Limb (tissue), 2 donors: ENCODE measurements around the gene OBSCN.

Experiments used
- DNase-seq, 2 donors: peaks; one replicate each; pipeline ENCODE4 v3.0.0-alpha.2; 2016; ENCODE audit errors: extremely low spot score in 2 of 2

OBSCN gene

DNA sequence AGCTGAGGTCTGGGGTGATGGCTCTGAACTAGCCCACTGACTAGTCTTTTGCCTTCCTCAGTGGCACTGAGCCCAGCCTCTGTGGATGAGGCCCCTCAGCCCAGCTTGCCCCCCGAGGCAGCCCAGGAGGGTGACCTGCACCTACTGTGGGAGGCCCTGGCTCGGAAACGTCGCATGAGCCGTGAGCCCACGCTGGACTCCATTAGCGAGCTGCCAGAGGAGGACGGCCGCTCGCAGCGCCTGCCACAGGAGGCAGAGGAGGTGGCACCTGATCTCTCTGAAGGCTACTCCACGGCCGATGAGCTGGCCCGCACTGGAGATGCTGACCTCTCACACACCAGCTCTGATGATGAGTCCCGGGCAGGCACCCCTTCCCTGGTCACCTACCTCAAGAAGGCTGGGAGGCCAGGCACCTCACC, 111.0 kb downstream of the OBSCN start:
- DNase-seq = peak in 1 of 2 donors; percentile 15

DNA sequence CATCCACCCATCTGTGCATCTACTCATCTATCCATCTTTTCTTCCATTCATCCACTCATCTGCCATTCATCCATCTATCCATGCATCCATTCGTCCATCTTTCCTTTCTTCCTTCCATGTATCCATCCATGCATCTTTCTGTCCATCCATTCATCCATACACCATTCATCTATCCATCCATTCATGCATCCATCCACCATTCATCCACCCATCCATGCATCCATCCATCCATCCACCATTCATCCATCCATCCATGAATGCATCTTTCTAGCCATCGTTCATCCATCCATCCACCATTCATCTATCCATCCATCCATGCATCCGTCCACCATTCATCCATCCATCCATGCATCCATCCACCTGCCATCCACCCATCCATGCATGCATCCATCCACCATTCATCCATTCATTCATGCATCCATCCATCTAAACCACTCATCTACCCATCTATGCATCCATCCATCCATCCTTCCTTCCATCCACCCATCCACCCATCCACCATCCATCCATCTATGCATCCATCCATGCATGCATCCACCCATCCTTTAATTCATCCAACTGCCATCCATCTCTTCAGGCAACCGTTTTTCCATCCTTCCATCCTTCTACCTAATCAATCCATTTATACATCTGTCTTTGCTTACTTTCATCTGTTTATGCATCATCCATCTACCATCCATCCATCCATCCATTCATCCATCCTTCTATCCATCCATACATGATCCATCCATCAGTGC, 111.7 kb downstream of the OBSCN start:
- DNase-seq = no peak

DNA sequence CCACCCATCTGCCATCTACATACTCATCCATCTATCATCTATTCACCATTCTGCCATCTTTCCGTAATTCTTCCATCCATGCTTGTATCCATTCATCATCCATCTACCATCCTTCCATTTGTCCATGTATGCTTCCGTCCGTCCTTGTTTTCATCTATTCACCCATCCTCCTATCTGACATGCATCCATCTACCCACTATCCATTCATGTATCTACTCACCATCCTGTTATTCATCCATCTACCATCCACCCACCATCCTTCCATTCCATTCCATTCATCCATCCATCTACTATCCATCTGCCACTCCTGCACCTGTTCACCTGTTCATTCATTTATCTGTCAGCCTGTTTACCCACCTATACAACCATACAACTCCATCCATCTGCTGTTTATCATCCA, 112.5 kb downstream of the OBSCN start:
- no peak for DNase-seq

DNA sequence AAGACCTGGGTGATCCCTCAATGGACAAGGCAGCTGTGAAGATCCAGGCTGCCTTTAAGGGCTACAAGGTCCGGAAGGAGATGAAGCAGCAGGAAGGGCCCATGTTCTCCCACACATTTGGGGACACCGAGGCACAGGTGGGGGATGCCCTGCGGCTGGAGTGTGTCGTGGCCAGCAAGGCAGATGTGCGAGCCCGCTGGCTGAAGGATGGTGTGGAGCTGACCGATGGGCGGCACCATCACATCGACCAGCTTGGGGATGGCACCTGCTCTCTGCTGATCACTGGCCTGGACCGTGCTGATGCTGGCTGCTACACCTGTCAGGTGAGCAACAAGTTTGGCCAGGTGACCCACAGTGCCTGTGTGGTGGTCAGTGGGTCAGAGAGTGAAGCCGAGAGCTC, 113.6 kb downstream of the OBSCN start:
- DNase-seq = no peak

DNA sequence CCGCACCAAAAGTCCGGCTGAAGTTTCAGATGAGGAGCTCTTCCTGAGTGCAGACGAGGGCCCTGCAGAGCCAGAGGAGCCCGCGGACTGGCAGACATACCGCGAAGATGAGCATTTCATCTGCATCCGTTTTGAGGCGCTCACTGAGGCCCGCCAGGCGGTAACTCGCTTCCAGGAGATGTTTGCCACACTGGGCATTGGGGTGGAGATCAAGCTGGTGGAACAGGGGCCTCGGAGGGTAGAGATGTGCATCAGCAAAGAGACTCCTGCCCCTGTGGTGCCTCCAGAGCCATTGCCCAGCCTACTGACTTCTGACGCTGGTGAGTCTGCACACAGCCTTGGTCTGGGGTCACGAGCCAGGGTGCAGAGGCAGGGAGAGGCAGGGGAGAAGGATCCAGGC, 114.1 kb downstream of the OBSCN start:
- no peak for DNase-seq

DNA sequence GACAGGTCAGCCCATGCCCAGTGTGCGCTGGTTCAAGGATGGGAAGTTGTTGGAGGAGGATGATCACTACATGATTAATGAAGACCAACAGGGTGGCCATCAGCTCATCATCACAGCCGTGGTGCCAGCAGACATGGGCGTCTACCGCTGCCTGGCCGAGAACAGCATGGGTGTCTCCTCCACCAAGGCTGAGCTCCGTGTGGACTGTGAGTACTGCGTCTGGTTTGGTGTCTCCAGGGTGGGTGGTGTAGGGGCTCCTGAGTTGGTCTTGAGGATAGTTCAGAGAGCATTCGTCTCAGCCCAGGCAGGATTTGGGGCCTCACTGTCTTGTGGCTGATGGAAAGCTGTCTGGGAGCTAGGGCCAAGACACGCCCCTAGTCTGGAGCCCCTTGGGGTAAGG, 115.6 kb downstream of the OBSCN start:
- no peak for DNase-seq

DNA sequence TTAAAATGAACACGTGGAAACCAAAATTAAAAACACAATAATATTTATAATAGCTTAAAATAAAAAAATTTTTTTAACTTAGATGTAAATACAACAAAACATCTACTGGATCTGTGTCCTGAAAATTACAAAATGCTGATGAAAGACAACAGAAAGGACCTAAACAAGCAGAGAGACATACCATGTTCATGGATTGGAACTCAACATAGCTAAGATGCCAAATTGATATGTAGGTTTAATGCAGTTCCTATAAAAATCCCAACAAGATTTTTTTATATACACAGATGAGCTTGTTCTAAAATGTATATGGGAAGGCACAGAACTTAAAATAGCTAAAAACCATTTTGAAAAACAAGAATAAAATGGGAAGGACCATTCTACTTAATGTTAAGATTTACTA, 117.4 kb downstream of the OBSCN start:
- DNase-seq = no peak

DNA sequence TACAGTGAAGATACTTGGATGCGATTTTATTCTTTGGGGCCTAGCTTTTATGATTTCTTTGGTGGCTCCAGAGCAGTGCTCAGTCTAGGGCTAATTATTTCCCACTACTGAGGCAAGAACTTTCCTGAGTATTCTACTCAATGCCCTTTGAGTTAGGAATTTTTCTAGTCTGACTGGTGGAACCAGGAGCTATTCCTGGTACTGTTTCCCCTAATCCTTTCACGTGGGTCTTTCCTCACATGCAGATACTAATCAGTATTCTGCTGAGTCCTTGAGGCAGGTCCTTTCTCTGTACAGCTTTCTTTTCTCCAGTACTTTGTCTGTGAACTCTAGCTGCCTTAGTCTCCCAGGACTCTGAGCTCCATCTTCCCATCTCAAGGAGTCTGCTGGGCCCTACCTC, 122.0 kb downstream of the OBSCN start:
- DNase-seq = no peak

DNA sequence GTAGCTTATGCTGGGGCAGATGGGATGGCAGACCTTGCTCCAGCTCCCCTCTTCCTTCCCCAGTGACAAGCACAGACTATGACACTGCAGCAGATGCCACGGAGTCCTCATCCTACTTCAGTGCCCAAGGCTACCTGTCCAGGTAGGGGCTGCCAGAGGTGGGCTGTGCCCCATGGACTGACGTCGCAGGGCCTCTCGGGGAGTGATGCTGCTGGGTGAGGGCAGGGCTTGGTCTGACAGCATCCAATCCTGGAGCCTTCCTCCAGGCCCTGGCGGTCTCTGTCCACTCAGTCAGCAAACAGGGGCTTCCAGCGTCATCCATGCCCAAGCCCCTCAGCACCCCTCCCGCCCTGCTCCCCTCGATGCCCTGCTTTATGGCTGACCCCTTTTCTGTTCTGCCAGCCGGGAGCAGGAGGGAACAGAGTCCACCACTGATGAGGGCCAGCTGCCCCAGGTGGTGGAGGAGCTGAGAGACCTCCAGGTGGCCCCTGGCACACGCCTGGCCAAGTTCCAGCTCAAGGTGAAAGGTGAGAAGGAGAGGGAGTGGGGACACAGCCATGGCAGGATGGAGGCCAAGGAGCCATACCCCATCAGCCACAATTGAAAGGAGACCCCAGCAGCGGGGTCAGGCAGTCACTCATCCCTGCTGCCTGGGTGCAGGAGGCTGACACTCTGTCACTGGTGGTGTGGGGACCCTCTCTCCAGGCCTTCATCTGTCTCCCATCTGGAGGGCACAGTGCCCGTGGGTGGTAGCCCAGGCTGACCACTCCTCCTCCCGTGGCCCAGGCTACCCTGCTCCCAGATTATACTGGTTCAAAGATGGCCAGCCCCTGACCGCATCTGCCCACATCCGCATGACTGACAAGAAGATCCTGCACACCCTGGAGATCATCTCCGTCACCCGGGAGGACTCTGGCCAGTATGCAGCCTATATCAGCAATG, 125.2 kb downstream of the OBSCN start:
- DNase-seq = peak in 1 of 2 donors; percentile 21

DNA sequence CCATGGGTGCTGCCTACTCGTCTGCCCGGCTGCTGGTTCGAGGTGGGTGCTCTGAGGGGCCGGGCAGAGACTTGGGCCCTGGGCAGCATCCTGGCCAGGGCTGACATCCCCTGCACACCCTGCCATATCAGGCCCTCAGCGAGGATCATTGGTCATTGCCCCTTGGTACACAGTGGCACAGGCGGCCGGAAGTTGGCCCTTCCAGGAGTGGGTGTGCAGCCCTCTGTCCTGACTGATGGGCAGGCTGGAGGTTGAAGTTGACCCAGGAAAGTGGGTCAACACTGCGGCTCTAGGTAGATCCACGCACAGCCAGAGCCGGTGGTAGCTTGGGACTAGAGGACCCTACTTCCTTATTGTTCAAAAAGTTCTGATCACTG, 125.9 kb downstream of the OBSCN start:
- DNase-seq = peak in 1 of 2 donors; percentile 8

DNA sequence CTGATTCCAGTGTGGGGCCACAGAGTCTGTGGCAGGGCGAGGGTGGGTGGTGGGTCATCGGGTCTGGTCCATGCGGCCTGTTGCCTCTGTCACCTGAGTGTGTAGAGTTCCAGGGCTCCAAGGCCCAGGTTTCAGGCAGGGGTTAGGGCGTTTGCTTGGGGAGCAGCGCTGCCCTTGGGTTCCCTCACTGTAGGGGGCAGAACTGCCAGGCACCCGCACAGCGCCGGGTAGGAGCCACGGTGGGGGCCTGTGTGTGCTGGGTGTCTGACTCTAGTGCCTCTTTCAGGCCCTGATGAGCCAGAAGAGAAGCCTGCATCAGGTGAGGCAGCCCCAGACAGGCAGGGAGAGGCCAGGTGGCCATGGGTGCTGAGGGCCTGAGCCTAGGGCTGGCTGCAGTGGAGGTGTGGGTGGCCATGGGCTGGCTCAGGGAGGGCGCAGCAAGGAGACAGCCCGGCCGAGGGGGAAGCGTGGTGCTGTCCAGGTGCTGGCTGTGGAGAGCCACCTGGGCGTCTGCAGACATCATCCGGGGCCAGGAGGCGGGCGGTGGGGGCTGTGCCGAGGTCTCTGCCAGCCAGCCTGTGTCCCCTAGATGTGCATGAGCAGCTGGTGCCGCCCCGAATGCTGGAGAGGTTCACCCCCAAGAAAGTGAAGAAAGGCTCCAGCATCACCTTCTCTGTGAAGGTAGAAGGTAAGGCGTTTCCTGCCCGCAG, 126.5 kb downstream of the OBSCN start:
- peak in 1 of 2 donors; percentile 23 for DNase-seq

DNA sequence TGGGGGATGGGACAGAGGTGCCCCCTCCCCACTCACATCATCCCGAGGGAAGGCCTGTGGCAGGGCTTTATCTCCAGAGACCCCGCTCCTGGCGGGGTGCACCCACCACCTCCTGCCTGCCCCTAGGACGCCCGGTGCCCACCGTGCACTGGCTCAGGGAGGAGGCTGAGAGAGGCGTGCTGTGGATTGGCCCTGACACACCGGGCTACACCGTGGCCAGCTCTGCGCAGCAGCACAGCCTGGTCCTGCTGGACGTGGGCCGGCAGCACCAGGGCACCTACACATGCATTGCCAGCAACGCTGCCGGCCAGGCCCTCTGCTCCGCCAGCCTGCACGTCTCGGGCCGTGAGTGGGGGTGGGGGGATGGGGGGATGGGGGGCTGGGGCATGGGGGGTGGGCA, 127.1 kb downstream of the OBSCN start:
- DNase-seq = peak in 1 of 2 donors; percentile 18

DNA sequence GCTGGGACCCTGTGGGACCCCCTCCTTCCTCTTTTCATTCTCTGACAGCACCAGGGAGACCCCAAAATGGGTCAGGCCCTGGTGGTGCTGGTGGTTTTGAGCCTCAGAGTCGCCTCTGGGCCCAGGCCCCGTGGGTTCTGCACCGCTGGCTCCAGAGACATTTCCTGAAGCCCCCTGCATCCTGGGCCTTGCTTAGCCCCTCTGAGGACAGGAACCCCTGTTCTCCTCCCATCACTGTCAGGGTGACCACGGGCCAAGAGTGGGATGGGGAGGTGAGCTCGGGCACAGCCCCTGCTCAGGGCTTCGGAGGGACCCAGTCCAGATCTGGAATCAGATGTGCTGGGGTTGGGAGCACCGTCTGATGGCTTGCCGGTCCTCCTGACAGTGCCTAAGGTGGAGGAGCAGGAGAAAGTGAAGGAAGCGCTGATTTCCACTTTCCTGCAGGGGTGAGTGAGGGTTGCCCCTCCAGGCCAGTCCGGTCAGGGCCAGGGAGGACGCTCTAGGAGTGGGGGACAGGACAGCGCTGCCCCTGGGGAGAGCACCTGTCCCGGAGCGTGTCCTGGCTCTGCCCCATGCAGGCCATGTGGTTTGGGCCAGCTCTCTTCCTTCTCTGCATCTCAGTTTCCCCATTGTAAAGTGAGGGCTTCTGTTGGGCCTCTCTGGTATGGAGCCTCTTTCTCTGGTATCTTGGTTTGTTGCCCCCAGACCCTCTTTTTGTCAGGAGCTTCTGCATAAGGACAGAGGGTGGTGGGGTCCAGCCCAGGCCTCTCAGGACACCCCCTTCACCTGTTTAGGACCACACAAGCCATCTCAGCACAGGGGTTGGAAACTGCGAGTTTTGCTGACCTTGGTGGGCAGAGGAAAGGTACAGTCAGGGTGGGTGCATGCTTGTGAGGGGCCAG, 127.8 kb downstream of the OBSCN start:
- peak in 1 of 2 donors; percentile 14 for DNase-seq

DNA sequence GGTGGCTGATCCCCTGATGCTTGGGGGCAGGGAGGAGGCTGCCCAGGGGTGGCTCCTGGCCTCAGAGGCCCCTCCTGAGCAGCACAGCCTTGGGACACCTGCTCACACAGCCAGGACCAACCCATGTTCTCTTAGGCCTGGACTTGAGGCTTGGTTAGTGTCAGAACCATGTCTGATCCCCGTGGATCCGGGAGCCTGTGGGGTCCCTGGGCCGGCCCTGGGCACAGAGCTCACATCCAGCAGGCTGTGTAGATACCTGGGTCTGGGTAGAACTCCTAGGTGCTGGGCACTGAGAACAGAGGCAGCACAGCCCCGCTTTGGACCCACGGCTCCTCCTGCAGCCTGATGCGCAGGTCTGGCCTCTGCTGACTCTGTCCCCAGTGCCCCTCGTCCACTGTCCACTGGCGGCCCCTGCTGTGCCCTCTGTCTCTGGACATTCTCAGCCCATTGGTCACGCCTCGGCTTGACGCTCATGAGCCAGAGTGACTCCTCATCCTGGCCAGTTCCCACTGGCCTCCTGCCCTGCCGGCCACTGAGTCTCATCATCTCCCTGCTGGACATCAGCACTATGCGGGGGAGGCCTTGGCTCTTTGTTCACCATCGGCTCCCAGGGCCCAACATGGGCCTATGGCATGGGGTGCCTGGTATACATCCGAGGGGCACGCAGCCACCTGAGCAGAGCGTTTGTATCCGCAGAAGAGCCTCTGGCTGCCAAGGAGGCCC, 128.6 kb downstream of the OBSCN start:
- peak in 1 of 2 donors; percentile 11 for DNase-seq

DNA sequence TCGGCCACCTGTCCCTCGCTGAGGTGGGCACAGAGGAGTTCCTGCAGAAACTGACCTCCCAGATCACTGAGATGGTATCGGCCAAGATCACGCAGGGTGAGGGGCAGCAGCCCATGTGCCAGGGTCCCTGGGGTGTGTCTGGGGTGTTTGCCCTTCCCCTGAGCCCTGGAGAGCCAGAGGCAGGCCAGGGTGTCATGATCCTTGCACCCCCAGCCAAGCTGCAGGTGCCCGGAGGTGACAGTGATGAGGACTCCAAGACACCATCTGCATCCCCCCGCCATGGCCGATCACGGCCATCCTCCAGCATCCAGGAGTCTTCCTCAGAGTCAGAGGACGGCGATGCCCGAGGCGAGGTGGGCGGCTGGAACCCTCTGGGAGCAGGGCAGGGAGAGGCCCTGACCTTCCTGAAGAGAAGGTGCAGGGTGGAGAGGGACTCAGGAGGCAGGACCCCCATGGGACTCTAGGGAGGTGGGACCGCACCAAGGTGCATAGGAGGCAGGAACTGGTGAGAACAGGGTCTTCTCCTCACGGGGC, 129.3 kb downstream of the OBSCN start:
- no peak for DNase-seq

DNA sequence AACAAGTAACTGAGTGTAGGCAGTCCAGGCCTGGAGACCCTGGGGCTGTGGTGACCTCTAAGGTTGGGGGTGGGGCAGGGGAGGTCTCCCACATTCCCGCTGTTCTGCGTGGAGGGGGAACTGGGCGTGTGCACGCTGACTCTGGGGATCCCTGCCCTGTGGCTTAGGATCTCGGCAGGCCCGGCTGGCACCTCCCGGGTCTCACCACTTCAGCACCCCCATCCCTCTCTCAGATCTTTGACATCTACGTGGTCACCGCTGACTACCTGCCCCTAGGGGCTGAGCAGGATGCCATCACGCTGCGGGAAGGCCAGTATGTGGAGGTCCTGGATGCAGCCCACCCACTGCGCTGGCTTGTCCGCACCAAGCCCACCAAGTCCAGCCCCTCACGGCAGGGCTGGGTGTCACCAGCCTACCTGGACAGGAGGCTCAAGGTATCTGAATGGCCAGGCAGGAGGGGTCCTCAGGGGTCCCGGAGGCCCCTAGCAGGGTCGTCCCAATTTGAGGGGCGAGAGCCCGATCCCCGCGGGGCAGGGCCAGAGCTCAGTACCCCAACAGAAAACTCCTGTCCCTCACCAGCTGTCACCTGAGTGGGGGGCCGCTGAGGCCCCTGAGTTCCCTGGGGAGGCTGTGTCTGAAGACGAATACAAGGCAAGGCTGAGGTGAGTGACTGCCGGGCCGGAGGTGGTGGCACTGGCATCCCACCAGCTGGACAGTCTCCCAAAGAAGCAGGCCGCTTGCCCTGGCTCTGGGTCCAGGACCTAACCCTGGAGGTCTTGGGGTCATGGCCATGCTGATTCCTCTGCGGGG, 130.1 kb downstream of the OBSCN start:
- peak in 1 of 2 donors; percentile 12 for DNase-seq

DNA sequence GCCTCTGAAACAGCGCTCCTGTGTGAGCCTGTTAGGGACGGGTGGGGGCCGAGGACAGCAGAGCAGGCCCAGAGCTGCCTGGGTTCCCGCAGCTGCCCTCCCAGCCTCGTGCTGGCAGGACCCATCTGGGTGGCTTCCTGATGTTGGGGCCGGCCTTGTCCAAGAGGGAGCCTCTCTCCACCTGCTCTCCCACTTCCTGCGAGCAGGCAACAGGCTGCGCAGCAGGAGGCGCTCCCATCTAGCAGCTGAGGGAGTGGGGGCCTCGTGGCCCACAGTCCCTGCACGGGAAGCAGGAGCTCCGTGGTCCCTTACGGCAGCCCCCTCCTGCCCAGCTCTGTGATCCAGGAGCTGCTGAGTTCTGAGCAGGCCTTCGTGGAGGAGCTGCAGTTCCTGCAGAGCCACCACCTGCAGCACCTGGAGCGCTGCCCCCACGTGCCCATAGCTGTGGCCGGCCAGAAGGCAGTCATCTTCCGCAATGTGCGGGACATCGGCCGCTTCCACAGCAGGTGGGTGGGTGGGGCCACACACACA, 130.7 kb downstream of the OBSCN start:
- DNase-seq = no peak

DNA sequence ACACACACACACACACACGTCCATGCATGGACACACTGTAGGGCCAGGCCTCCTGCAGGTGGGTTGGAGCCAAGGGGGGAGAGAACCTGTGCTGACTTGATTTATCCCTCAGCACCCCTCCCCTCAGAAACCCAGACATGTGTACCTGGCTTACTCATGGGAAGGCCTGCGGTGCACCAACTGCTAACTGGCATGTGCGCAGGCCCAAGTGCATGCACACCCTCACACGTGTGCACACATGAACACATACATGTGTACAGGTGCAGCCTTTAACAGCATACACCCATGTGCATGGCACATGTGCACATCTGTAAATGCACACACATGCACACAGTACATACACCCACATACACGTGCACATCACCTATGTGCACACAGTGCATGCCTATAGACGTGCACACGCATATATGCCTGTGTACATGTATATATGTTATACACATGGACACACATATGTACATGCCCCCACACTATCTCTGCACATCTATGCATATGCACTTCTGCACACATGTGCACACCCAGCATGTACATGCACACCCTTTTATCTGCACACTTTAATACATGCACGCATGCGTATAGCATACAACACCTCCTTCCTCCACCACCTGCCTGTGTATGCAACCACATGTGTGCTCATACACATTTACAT, 131.3 kb downstream of the OBSCN start:
- DNase-seq = no peak
